ENCODE measurements around the gene PRUNE1. TPM values are rescaled to one million over a fixed set of nuclear protein-coding genes. Genes with fewer than 3 reads are reported as not detected.
A peak's percentile ranks its signal among the peaks of the same experiment; 100 is the strongest.

The PRUNE1 gene
- total RNA-seq, 2 donors from 2014 or later: 20.4 to 21.5 TPM

- no peaks in the 10 kb centered on the region for H3K9me3 ChIP-seq
- peak within 1 kb of the TSS; percentile 62 for H3K4me3 ChIP-seq
- DNase-seq: peak; percentile 76
- peaks cover 7% of the 10 kb centered on the region for H3K4me1 ChIP-seq
- no peak for TF ChIP-seq CTCF (IDR thresholded peaks at IDR 0.05)
- no peaks in the 10 kb centered on the region for H3K27me3 ChIP-seq
- H3K9ac ChIP-seq (ENCODE audit: low read depth in 2 of 2, low read length in 2 of 2): peak within 1 kb of the TSS; percentile 77 to 79
- peak within 1 kb of the TSS; percentile 74 for H3K27ac ChIP-seq
- intact Hi-C loops (cut with DNase I): no loop called here
- peaks cover 7% of the 10 kb centered on the region for H3K36me3 ChIP-seq
These were observed 39.3 kb downstream of the PRUNE1 start, which contains the start of gene C1orf56 for GRCh38 chr1:151047591-151047924. Gene C1orf56 (plus strand): TSS chr1:151047751. CDS start chr1:151047848, 97 bp downstream.

DNA sequence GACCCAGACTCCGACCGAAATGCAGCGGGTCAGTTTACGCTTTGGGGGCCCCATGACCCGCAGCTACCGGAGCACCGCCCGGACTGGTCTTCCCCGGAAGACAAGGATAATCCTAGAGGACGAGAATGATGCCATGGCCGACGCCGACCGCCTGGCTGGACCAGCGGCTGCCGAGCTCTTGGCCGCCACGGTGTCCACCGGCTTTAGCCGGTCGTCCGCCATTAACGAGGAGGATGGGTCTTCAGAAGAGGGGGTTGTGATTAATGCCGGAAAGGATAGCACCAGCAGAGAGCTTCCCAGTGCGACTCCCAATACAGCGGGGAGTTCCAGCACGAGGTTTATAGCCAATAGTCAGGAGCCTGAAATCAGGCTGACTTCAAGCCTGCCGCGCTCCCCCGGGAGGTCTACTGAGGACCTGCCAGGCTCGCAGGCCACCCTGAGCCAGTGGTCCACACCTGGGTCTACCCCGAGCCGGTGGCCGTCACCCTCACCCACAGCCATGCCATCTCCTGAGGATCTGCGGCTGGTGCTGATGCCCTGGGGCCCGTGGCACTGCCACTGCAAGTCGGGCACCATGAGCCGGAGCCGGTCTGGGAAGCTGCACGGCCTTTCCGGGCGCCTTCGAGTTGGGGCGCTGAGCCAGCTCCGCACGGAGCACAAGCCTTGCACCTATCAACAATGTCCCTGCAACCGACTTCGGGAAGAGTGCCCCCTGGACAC is 39.8 kb downstream of the PRUNE1 start:
- H3K9ac ChIP-seq (ENCODE audit: low read depth in 2 of 2, low read length in 2 of 2): peak overlapping the region; percentile 77 to 79
- intact Hi-C loops (cut with DNase I): no loop called here

DNA sequence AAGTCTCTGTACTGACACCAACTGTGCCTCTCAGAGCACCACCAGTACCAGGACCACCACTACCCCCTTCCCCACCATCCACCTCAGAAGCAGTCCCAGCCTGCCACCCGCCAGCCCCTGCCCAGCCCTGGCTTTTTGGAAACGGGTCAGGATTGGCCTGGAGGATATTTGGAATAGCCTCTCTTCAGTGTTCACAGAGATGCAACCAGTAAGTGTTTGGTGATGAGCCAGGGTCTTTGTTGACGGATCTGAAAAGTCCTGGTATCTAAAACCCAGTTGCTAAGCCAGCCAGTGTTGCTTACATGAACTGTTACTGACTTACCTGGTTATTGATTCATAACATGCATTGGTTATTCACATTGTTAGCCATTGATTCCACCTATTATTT is 40.4 kb downstream of the PRUNE1 start:
- H3K9me3 ChIP-seq: no peaks in the 10 kb centered on the region
- peak; percentile 40 for TF ChIP-seq CTCF (IDR thresholded peaks at IDR 0.05)
- no peak for DNase-seq
- intact Hi-C loops (cut with DNase I): no loop called here
- peaks cover 14% of the 10 kb centered on the region for H3K36me3 ChIP-seq
- H3K9ac ChIP-seq (ENCODE audit: low read depth in 2 of 2, low read length in 2 of 2): peak overlapping the region; percentile 77 to 79
- peak overlapping the region; percentile 62 for H3K4me3 ChIP-seq
- H3K27ac ChIP-seq: peak overlapping the region; percentile 74
- no peaks in the 10 kb centered on the region for H3K27me3 ChIP-seq
- H3K4me1 ChIP-seq: peaks cover 7% of the 10 kb centered on the region

More for the DNA sequence above, 39.8 kb downstream of the PRUNE1 start:
- TF ChIP-seq CTCF (IDR thresholded peaks at IDR 0.05): no peak
- H3K36me3 ChIP-seq: peaks cover 8% of the 10 kb centered on the region
- no peaks in the 10 kb centered on the region for H3K9me3 ChIP-seq
- H3K27me3 ChIP-seq: no peaks in the 10 kb centered on the region
- peak; percentile 76 for DNase-seq
- H3K4me1 ChIP-seq: peaks cover 7% of the 10 kb centered on the region
- H3K27ac ChIP-seq: peak overlapping the region; percentile 74
- peak overlapping the region; percentile 62 for H3K4me3 ChIP-seq

GRCh38 chr1:151049458-151049857 is 41.2 kb downstream of the PRUNE1 start:
- intact Hi-C loops (cut with DNase I): no loop called here
- Histone ChIP-seq H3K27me3 (no peaks in the 10 kb centered on the region), H3K4me1 (peaks cover 7% of the 10 kb centered on the region), H3K9ac (ENCODE audit: low read depth in 2 of 2, low read length in 2 of 2) (no peak overlapping the region), H3K4me3 (no peak overlapping the region), H3K27ac (no peak overlapping the region), H3K36me3 (peaks cover 22% of the 10 kb centered on the region), H3K9me3 (no peaks in the 10 kb centered on the region)
- no peak for TF ChIP-seq CTCF (IDR thresholded peaks at IDR 0.05)
- no peak for DNase-seq

- no peak for TF ChIP-seq CTCF (IDR thresholded peaks at IDR 0.05)
- peaks cover 29% of the 10 kb centered on the region for H3K36me3 ChIP-seq
- H3K27ac ChIP-seq: no peak overlapping the region
These were observed 41.9 kb downstream of the PRUNE1 start for GRCh38 chr1:151050051-151050688.

More at GRCh38 chr1:151050051-151050688, 41.9 kb downstream of the PRUNE1 start:
- Histone ChIP-seq H3K9ac (ENCODE audit: low read depth in 2 of 2, low read length in 2 of 2) (no peak overlapping the region), H3K9me3 (no peaks in the 10 kb centered on the region), H3K4me3 (no peak overlapping the region), H3K27me3 (no peaks in the 10 kb centered on the region), H3K4me1 (peaks cover 7% of the 10 kb centered on the region)
- no peak for DNase-seq
- intact Hi-C loops (cut with DNase I): no loop called here

All from colonic mucosa (tissue), 4 donors.